ENCODE data around the gene NFX1.

DNA sequence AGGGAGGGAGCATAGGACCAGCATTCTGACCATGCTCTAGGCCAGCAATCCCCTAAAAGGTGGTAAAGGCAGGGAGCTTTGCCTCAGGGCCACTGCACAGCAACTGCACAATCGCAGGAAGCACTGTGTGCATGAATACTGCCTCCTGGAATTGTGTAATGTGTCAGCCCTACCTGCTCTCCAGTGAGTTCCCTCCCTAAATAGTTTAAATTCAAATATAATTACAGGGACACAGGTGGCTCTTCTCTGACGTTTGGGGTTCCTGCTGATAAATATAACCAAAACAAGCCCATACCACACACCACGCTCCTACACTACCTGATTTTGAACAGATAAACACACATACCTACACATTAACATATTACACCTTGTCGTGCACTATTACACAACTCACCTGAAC, 34.8 kb upstream of the NFX1 start:
- TF ChIP-seq POLR2A (IDR thresholded peaks at IDR 0.05) (no peak), EP300 (IDR thresholded peaks at IDR 0.05) (no peak)
- TF ChIP-seq, protein P1, sequence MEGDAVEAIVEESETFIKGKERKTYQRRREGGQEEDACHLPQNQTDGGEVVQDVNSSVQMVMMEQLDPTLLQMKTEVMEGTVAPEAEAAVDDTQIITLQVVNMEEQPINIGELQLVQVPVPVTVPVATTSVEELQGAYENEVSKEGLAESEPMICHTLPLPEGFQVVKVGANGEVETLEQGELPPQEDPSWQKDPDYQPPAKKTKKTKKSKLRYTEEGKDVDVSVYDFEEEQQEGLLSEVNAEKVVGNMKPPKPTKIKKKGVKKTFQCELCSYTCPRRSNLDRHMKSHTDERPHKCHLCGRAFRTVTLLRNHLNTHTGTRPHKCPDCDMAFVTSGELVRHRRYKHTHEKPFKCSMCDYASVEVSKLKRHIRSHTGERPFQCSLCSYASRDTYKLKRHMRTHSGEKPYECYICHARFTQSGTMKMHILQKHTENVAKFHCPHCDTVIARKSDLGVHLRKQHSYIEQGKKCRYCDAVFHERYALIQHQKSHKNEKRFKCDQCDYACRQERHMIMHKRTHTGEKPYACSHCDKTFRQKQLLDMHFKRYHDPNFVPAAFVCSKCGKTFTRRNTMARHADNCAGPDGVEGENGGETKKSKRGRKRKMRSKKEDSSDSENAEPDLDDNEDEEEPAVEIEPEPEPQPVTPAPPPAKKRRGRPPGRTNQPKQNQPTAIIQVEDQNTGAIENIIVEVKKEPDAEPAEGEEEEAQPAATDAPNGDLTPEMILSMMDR (IDR thresholded peaks at IDR 0.05) = no peak
